A673 (cell line): Measurements from ENCODE around the gene FAXC. TPM values are rescaled to one million over a fixed set of nuclear protein-coding genes. Genes with fewer than 3 reads are reported as not detected.

ENCODE experiments used
- BruUV-seq: library from RNA; stranded (reverse); fragments of 400-500 nt; replicated peaks from 2 replicates; lab custom pipeline; 2021; lab: Mats Ljungman, UMichigan
- CTCF ChIA-PET: fragments of 300-600 bp; sonication (Branson Sonifier 250); formaldehyde crosslinking; loops from one replicate; lab custom pipeline; 2022; ENCODE audit warnings: antibody characterized with exemption; lab: Charles Lee
- POLR2A ChIA-PET: fragments of 300-600 bp; sonication (Branson Sonifier 250); formaldehyde crosslinking; loops from one replicate; lab custom pipeline; 2022; ENCODE audit warnings: antibody characterized with exemption; ENCODE audit not compliant: low non-redundant PET; lab: Charles Lee
- DNase-seq: peaks from one replicate; pipeline ENCODE4 v3.0.0-alpha.2; 2015; ENCODE audit warnings: low spot score
- H3K27ac ChIP-seq: fragments of 200-600 bp; sonication (generic); 2 replicates; pipeline ENCODE4 v1.5.1; 2016; ENCODE audit warnings: mixed run types, low read depth, mild to moderate bottlenecking, mixed read lengths, antibody characterized with exemption, low read length; ENCODE audit not compliant: poor library complexity, severe bottlenecking
- H3K27me3 ChIP-seq: fragments of 200-600 bp; sonication (generic); replicated peaks from 2 replicates; pipeline ENCODE4 v1.6.1; 2017; ENCODE audit warnings: mixed run types, low read depth, mild to moderate bottlenecking, mixed read lengths, antibody characterized with exemption, low read length; ENCODE audit not compliant: insufficient read depth, poor library complexity
- H3K36me3 ChIP-seq: fragments of 200-600 bp; sonication (generic); 2 replicates; pipeline ENCODE4 v1.6.1; 2016; ENCODE audit warnings: mixed run types, mild to moderate bottlenecking, mixed read lengths, antibody characterized with exemption, low read length; ENCODE audit not compliant: insufficient read depth, poor library complexity, severe bottlenecking
- H3K4me1 ChIP-seq: fragments of 200-600 bp; sonication (generic); 2 replicates; pipeline ENCODE4 v1.6.1; 2017; ENCODE audit warnings: mixed run types, mild to moderate bottlenecking, mixed read lengths, antibody characterized with exemption, low read length; ENCODE audit not compliant: insufficient read depth, poor library complexity, severe bottlenecking
- H3K4me3 ChIP-seq: fragments of 200-600 bp; sonication (generic); 2 replicates; pipeline ENCODE4 v1.5.1; 2016; ENCODE audit warnings: low read depth, mixed run types, mild to moderate bottlenecking, mixed read lengths, low read length; ENCODE audit not compliant: poor library complexity, severe bottlenecking
- H3K9me3 ChIP-seq: fragments of 200-600 bp; sonication (generic); 2 replicates; pipeline ENCODE4 v1.6.1; 2016; ENCODE audit warnings: mixed run types, low read depth, mild to moderate bottlenecking, mixed read lengths, antibody characterized with exemption, low read length; ENCODE audit not compliant: poor library complexity, severe bottlenecking
- CTCF ChIP-seq: fragments of 300-800, 200-600 bp; sonication (generic); conservative IDR thresholded peaks from 2 replicates; pipeline ENCODE4 v1.5.1; 2017; ENCODE audit warnings: low read depth, mild to moderate bottlenecking, antibody characterized with exemption, low read length, moderate library complexity, mixed read lengths
- EZH2 ChIP-seq: fragments of 200-600 bp; sonication (generic); IDR thresholded peaks from 2 replicates; pipeline ENCODE4 v1.6.1; 2017; ENCODE audit warnings: borderline replicate concordance, low read depth, mild to moderate bottlenecking, mixed read lengths, antibody characterized with exemption, low read length; ENCODE audit not compliant: poor library complexity, severe bottlenecking
- intact Hi-C: fragments of 100-400 bp; cut with micrococcal nuclease; formaldehyde crosslinking; loops from one replicate; pipeline ENCODE4 v1.10.0; 2022; ENCODE audit not compliant: unreplicated experiment
- total RNA-seq: library from RNA; stranded (reverse); gene quantifications from 2 replicates; pipeline ENCODE4 v1.2.3, GENCODE V29; 2021

The FAXC gene
- total RNA-seq, 1 experiment from 2014 or later = 6.2 TPM

DNA sequence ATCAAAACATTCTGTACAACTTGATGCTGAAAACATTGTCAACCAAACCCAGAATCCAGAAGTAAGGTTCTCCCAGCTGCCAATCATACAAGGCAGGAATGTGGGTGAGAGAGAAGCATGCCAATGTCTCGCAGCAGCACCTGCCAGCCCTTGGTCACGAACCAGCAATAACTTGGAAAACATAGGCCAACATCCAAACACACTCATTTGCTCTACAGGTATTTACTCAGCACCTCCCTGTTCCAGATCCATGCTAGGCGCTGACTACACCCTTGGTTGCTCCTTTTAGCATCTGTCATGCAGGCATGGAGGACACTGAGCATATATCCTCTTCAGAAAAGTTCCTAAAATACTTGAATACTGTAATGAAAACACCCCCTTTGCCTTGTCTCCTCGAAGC is 63.6 kb downstream of the FAXC start:
- intact Hi-C loops = no loop called here
- POLR2A ChIA-PET = no interaction called here
- no peak for TF ChIP-seq CTCF
- no peak for TF ChIP-seq EZH2

DNA sequence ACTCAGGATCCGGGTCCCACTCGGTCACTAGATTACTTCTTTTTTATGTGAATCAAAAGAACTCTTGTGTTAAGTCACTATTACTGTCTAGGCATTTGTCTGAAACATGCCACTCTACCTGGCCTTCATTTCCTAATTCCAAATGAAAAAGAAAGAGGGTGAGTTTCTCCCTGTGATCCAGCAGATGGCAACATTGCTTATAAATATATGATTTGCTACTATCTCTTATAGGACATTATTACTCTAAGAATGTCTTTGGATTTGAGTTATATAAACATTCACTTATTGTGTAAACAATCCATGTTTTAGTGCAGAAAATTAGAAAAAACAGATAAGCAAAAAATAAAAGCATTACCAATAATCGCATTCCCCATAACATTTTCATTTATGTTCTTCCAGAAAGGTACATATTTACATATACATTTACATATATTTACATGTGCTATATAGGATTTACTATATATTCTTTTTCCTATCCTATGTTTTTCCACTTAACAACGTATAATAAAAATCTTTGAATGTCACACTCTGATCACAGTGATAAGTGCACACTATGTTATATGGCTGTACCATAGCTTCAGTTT is 66.9 kb downstream of the FAXC start:
- Histone ChIP-seq H3K4me1 (peaks cover 3% of the 10 kb centered on the region), H3K27me3 (no peaks in the 10 kb centered on the region), H3K27ac (no peak overlapping the region), H3K4me3 (no peak overlapping the region), H3K9me3 (no peaks in the 10 kb centered on the region), H3K36me3 (no peaks in the 10 kb centered on the region)
- DNase-seq = peak; percentile 30
- CTCF ChIA-PET = no interaction called here
- intact Hi-C loops = no loop called here
- BruUV-seq = no TSS peak
- POLR2A ChIA-PET = no interaction called here
- TF ChIP-seq CTCF (peak; percentile 69), EZH2 (no peak)

More for the DNA sequence above, 63.6 kb downstream of the FAXC start:
- Histone ChIP-seq H3K27me3 (no peaks in the 10 kb centered on the region), H3K36me3 (no peaks in the 10 kb centered on the region), H3K9me3 (no peaks in the 10 kb centered on the region), H3K4me1 (peaks cover 5% of the 10 kb centered on the region), H3K27ac (no peak overlapping the region), H3K4me3 (no peak overlapping the region)
- no TSS peak for BruUV-seq
- DNase-seq = no peak
- CTCF ChIA-PET = no interaction called here

GRCh38 chr6:99276747-99277146 is 72.7 kb downstream of the FAXC start:
- Histone ChIP-seq H3K4me3 (no peak overlapping the region), H3K4me1 (no peaks in the 10 kb centered on the region), H3K36me3 (no peaks in the 10 kb centered on the region), H3K27me3 (no peaks in the 10 kb centered on the region), H3K27ac (no peak overlapping the region), H3K9me3 (no peaks in the 10 kb centered on the region)
- DNase-seq = peak; percentile 23
- POLR2A ChIA-PET = no interaction called here
- BruUV-seq = no TSS peak
- CTCF ChIA-PET = no interaction called here
- TF ChIP-seq CTCF = no peak
- TF ChIP-seq EZH2 = no peak
- intact Hi-C loops = no loop called here
